Omental fat pad (tissue), 4 donors: ENCODE measurements around the gene TOM1L2. TPM values are rescaled to one million over a fixed set of nuclear protein-coding genes. Genes with fewer than 3 reads are reported as not detected.

Experiments
- ATAC-seq: fragments of 150-250 bp; one replicate; pipeline ENCODE4 v1.9.1; 2016; ENCODE audit warnings: mild to moderate bottlenecking, moderate library complexity; ENCODE audit not compliant: low FRiP score
- DNase-seq: peaks from one replicate; pipeline ENCODE4 v3.0.0-alpha.2; 2019; ENCODE audit warnings: low spot score
- CTCF ChIP-seq, 3 donors: fragments of 450-650 bp; IDR thresholded peaks; one replicate each; pipeline ENCODE4 v1.5.1; 2016 to 2017; ENCODE audit warnings: antibody characterized with exemption in 3 of 3, mild to moderate bottlenecking in 3 of 3, moderate library complexity in 2 of 3
- total RNA-seq, 4 donors: library from RNA; depleted of rRNA; stranded (reverse); fragments of >200 nt; gene quantifications; one replicate each; pipeline ENCODE4 v1.1.0, GENCODE V29; 2016

Gene TOM1L2
- total RNA-seq, 4 donors from 2014 or later: 25.9 to 30.3 (median 27.6) TPM

- DNase-seq (no peak), ATAC-seq (no peak)
- no peak for TF ChIP-seq CTCF (IDR thresholded peaks at IDR 0.05)
Observed at GRCh38 chr17:17933775-17934174, 38.4 kb downstream of the TOM1L2 start.

DNA sequence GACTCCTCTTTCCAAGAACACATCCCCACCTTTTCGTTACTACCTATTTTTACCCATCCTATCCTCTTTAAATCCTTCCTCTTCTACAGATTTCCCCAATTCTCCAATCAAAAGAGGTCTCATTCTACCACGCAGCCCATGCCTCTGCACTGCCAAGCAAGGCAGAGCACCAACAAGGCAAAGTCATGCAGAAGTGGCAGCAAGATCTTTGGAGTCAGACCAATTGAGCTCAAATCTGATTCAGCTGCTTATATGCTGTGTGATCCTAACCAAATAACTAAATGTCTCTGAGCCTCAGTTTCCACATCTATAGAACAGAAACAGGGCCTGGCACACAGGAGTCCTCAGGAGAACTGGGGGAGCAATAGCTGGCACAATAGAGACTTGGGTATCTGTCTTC lies 41.0 kb downstream of the TOM1L2 start:
- no peak for TF ChIP-seq CTCF (IDR thresholded peaks at IDR 0.05)
- DNase-seq (no peak), ATAC-seq (no peak)

- DNase-seq (no peak), ATAC-seq (no peak)
- no peak for TF ChIP-seq CTCF (IDR thresholded peaks at IDR 0.05)
Observed at GRCh38 chr17:17930674-17931073, 41.5 kb downstream of the TOM1L2 start.

DNA sequence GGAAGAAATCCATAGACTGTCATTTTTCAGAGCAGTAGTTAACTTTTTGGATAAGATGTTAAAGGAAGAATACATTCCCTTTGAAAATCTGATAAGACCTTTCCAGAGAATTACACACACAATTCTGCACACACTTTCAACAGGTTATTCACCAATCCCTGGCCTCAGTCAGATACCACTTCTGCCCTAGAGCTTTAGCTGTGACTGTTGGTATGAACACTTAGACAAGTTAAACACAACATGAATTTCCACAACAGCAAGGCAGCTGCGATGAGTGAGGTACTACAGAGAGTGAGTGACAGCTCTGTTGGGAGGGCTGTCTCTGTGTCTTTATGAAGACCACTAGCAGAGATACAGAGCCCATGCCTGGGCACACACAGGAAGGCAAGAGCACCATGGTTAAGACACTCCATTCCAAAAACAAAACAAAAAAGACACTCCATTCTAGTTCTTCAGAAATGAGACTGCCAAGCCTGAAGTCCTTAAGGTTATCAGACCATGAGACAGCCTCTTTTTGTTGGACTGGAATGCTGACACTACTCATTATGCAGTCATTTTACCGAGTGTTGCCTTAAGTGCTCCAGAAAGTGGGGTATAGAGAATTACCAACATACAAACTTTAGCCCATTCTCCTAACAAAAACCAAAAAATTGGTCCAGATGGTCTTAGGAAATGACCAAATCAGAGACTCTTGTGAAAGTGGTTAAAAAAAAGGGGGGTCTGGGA lies 42.4 kb downstream of the TOM1L2 start:
- no peak for TF ChIP-seq CTCF (IDR thresholded peaks at IDR 0.05)
- ATAC-seq (no peak), DNase-seq (no peak)

DNA sequence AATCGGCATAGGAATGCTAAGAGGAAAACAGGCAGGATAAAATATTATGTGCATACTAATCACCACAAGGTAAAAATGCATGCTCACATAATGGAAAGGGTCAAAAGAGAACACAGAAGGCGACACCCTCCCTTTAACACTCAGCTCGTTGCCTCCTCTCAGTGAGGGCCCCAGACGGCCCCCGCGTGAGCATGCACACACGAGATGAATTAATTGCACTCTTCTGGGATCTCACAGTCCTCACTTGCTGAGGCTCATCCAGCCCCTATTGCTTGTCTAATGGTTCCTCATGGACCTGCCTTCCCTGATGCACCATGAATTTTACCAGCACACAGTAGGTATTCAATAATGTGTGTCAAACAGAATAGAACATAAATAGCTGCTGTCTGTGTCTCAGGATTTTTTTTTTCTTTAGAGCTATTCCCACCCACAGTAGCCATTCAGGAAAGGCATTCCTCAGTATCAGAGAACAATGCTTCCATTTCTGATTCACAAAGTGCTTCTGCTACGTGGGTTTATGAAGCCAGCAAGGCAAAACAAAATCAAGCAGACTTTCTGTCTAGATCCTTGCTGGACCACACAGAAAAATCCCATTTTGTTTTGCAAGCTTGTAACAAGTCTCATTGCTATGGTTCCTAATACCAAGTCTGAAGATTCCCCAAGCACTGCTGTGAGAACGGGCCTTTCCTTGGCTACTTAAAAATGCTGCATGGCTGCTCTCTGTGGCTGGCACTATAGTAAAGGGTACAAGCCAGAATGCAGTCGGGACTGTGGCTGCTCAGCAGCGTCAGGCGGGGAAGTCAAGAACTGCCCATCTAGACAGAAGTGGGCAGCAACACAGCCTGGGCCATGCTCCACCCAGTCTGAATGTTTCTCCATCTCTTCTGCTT lies 43.6 kb downstream of the TOM1L2 start:
- DNase-seq (no peak), ATAC-seq (no peak)
- no peak for TF ChIP-seq CTCF (IDR thresholded peaks at IDR 0.05)

- no peak for TF ChIP-seq CTCF (IDR thresholded peaks at IDR 0.05)
- DNase-seq (no peak), ATAC-seq (no peak)
Observed at GRCh38 chr17:17926840-17927449, 45.3 kb downstream of the TOM1L2 start.
